ENCODE measurements around the gene RTN4RL1.

DNA sequence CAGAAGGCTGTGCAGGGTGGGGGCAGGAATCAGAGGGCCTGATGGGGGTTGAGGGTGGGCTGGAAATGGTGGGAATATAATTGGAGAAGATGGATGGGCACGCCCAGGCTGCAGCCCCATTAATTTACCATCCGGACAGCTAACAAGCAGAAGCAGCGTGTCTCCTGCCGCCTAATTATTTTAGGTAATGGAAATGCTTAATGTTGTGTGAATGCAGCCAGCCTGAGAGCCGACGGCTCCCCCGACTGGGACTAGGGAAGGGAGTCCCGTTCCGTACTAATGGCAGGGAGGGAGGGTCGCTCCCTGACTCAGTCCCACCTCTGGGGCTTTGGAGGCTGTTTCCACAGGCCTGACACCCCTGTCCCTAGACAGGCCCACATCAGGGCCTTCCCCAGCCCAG, 12.0 kb upstream of the RTN4RL1 start:
- TF ChIP-seq, protein P1, sequence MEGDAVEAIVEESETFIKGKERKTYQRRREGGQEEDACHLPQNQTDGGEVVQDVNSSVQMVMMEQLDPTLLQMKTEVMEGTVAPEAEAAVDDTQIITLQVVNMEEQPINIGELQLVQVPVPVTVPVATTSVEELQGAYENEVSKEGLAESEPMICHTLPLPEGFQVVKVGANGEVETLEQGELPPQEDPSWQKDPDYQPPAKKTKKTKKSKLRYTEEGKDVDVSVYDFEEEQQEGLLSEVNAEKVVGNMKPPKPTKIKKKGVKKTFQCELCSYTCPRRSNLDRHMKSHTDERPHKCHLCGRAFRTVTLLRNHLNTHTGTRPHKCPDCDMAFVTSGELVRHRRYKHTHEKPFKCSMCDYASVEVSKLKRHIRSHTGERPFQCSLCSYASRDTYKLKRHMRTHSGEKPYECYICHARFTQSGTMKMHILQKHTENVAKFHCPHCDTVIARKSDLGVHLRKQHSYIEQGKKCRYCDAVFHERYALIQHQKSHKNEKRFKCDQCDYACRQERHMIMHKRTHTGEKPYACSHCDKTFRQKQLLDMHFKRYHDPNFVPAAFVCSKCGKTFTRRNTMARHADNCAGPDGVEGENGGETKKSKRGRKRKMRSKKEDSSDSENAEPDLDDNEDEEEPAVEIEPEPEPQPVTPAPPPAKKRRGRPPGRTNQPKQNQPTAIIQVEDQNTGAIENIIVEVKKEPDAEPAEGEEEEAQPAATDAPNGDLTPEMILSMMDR (IDR thresholded peaks at IDR 0.05; ENCODE audit: low read length) = no peak
- TF ChIP-seq EZH2 (IDR thresholded peaks at IDR 0.05; ENCODE audit: borderline replicate concordance, low read length) = no peak

All from OCI-LY1 (cell line).